ES-I3 (cell line): ENCODE measurements around the gene ACAP1.

Experiments
- H3K36me3 ChIP-seq: 2 replicates; pipeline ENCODE4 v1.6.1; 2013; ENCODE audit warnings: mild to moderate bottlenecking, low read length, control low read depth, moderate library complexity; ENCODE audit not compliant: insufficient read depth
- H3K4me1 ChIP-seq: 2 replicates; pipeline ENCODE4 v1.6.1; 2013; ENCODE audit warnings: mild to moderate bottlenecking, control low read depth, low read length; ENCODE audit not compliant: insufficient read depth
- H3K9ac ChIP-seq: 2 replicates; pipeline ENCODE4 v1.6.1; 2013; ENCODE audit warnings: low read depth, mild to moderate bottlenecking, low read length, moderate library complexity
- H3K9me3 ChIP-seq: 2 replicates; pipeline ENCODE4 v1.6.1; 2013; ENCODE audit warnings: mild to moderate bottlenecking, low read length, moderate library complexity; ENCODE audit not compliant: control insufficient read depth, insufficient read depth

Gene ACAP1

DNA sequence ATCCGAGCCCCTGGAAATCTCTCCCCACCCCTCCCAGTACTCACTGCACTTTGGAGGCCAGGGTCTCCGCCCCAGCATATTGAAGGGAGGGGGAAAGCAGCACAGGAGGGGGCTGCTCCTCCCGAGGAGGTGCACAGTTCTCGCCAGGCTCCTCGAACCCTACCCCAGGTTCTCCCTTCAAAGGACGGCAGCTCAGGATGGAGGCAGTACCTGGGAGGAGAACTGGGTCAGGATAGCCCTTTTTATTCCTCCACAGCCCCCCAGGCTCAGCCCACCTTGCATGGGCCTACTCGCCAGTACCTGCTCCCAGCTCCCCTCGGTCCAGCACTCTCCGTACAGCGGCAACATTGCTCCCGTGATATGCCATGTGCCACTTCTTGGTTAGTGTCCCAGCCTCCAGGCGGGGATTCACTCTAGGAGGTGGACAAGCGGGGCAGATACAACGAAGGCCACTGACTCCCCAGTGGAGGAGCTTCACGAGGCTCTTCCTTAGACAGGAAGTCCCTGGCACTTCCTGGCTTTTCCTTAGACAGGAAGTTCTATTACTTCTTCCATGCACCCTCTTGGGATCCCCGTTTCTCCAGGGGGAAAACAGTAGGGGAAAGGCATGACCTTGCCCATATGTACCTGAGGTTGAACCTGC is 19.0 kb upstream of the ACAP1 start:
- no peaks in the 10 kb centered on the region for H3K9me3 ChIP-seq
- no peak overlapping the region for H3K9ac ChIP-seq
- peaks cover 23% of the 10 kb centered on the region for H3K36me3 ChIP-seq
- H3K4me1 ChIP-seq: no peaks in the 10 kb centered on the region; the same call in 1 of the 2 replicates

DNA sequence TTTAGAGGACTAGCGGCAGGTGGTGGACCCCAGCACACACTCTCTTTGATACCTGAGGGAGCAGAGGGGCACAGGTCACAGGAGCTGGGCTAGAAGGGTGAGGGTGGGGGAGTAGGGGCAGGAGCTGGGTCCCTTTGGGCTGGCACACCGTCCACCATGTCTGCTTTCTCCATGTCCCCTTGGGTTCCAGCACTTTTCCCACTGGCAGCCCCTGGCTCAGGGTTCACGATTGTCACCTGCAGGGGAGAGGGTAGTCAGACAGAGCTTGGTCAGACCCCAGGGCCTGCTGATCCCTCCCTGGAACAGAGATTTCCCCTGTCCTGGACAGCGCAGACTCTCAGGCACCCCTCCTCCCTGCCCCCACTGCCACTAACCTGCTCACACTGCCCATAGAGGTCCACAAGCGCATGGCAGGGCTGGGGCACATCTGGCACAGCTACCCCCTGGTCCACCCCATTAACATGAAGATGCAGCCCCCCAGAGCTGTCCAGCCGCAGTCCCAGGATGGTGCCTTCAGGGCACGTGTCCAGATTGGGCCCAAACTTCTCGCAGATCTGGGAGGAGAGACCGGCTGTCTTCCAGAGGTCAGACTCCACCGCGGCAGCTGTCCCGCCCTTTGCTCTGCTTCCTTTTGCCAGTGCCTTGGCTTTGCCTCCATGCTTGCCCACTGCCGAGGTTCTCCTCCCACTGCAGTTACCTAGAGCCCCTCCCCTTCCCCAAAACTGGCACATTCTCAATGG is 18.0 kb upstream of the ACAP1 start:
- Histone ChIP-seq H3K4me1 (no peaks in the 10 kb centered on the region; the same call in 1 of the 2 replicates), H3K36me3 (peaks cover 23% of the 10 kb centered on the region), H3K9ac (no peak overlapping the region), H3K9me3 (no peaks in the 10 kb centered on the region)

DNA sequence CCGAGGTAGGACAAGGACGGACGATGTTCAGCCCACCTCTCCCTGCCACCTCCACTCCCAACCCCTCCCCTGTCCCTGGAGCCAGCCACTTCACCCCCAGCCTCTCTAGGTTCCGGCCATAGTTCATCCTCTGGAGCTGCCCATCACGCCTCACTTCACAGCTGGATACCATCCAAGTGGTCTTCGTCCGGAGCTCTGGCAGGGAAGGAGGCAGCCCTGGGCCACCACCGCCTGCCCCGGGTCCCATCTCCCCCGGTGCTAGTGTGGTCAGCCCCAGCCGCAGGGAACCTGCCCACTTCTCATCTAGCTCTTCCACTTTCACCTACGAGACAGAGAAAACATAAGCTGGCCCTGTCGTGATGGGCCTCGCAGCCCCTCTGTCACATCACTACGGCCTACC is 14.9 kb upstream of the ACAP1 start:
- H3K4me1 ChIP-seq: no peaks in the 10 kb centered on the region
- H3K9me3 ChIP-seq: no peaks in the 10 kb centered on the region
- H3K9ac ChIP-seq: no peak overlapping the region
- H3K36me3 ChIP-seq: peaks cover 37% of the 10 kb centered on the region

DNA sequence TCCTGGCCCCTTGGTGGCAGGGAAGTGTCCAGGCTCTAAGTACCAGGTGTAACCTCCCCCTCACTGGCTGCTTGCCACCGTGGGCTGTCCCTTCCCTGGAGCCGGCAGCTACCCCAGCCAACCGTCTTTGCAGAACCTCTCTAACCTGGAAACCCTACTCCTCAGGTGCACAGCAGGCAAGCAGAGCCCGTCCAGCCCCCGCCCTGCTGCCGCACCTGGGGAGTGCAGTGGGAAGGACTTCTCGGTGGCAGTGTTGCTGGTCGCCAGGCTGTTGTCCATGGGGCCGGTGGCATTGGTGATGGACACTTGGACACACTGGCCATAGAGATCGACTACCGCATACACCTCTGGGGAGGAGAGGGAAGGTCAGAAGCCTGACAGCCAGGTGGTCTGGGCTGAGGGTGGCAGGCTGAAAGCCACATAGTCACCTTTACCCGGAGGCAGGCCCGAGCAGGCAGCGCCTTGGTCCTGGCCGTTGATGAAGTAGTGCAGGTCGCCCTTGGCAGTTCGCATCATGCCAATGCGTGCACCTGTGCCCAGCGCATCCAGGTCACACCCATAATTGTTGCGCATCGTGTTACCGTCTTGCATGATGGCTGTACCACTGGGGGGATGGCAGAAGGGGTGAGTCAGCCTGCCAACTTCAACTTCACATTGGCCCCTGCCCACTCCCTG is 13.7 kb upstream of the ACAP1 start:
- Histone ChIP-seq H3K9ac (no peak overlapping the region), H3K4me1 (no peaks in the 10 kb centered on the region), H3K9me3 (no peaks in the 10 kb centered on the region), H3K36me3 (peaks cover 33% of the 10 kb centered on the region)

DNA sequence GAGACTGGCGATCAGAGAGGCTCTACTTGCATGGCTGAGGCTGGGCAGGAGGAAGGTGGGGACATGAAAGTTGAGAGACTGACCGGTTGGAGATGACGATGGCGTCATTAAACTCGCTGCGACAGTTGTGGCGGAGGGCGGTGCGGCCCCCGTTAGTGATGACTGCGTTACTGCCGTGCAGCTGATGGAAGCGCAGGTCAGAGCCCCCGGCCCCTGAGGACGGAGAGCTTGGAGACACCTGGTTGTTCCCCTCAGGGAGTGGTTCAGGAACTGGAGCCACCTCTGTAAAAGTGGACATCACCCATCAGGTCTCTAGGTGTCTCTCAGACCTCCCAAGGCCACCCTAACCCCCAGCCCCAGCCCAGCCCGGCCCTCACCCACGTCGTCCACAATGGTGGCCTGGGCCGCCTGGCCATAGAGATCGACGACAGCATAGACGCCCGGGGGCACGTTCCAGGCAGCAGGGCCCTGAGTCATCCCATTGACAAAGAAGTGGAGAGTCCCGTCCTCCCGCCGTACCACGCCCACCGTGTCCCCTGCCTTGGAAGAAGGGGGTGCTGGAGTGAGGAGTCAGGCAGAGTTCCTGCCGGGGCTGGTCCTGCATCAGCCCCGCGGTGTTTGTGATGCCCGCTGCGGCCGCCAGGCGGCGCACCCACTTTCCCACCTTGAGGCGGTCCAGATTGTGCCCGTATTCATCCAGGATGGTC is 12.4 kb upstream of the ACAP1 start:
- Histone ChIP-seq H3K36me3 (peaks cover 30% of the 10 kb centered on the region), H3K4me1 (peaks cover 4% of the 10 kb centered on the region), H3K9me3 (no peaks in the 10 kb centered on the region), H3K9ac (no peak overlapping the region)

DNA sequence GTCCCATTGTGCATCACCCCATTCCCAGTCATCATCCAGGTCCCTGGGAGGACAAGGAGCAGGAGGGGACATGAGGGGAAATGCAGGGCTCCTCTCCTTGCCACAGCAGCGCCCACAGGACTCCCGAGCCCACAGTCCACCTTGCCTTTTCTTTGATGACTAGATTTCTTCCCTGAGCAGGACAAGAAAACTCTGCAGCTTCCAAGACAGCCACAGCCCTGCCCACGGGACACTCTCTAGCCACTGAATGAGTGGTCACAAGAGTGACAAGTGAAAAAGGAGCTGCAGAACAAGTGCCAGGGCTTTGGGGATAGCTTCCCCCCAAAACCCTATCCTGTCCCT is 11.9 kb upstream of the ACAP1 start:
- peaks cover 30% of the 10 kb centered on the region for H3K36me3 ChIP-seq

DNA sequence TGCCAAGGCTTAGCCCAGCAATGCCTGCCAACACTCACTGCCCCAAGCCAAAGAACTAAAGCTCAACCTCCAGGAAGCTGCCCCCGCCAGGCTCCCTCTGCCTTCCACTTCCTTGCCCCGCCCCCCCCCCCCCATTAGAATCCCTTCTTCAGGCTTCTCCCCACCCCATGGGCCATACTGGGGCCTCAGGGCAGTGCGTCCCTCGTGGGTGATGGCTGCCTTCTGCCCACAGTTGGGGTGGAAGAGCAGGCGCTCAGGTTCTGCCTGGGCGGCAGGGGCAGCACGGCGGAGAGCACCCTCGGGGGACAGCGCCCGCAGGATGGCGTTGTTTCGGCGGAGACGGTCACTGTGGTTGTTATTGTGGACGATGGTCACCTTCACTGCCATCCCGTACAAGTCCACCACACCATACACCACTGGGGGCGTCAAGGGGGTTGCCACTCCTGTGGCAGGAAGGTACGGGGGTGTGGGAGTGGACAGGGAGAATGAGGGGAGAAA is 11.2 kb upstream of the ACAP1 start:
- Histone ChIP-seq H3K9me3 (no peaks in the 10 kb centered on the region), H3K4me1 (peaks cover 4% of the 10 kb centered on the region), H3K9ac (no peak overlapping the region), H3K36me3 (peaks cover 29% of the 10 kb centered on the region)

More for the DNA sequence above, 11.9 kb upstream of the ACAP1 start:
- H3K9ac ChIP-seq: no peak overlapping the region
- H3K9me3 ChIP-seq: no peaks in the 10 kb centered on the region
- H3K4me1 ChIP-seq: peaks cover 4% of the 10 kb centered on the region

DNA sequence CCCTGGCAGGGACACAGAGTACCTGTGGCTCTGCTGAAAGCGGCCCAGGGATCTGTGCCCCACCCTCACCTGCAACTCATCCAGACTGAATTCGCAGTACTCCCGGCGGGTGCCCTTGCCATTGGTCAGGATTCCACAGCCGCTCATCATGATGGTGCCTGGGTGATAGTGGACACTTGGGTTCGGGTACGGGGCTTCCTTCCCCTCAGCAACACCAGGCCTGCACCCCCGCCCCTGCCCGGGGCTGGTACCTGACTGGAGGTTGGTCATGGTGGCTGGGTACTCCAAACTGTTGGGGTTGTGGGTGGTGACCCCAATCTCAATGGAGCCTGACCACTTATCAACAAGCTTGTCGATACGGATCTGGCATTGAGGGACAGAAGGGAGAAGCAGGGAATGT is 10.1 kb upstream of the ACAP1 start:
- Histone ChIP-seq H3K9ac (no peak overlapping the region), H3K4me1 (peaks cover 4% of the 10 kb centered on the region), H3K9me3 (no peaks in the 10 kb centered on the region), H3K36me3 (peaks cover 21% of the 10 kb centered on the region)

DNA sequence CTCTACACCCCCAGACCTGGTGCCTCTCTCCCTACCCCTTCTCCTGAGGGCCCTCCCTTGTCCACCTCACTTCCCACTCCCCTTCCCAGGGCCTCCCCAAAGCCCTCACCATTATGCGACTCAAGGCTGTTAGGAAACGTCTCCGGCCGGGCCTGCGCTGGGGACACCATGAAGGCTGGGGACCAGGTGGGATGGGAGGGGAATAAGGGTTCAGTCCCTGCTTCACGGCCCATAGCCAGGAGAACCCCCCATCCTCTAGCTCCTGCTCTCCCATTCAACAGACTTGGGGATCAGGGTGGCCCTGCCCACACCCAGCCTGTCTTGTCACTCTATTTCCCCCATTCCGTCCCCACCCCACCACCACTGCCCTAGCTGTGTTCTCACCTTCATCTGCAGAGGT is 9.3 kb upstream of the ACAP1 start:
- no peaks in the 10 kb centered on the region for H3K9me3 ChIP-seq
- H3K9ac ChIP-seq: no peak overlapping the region
- peaks cover 4% of the 10 kb centered on the region for H3K4me1 ChIP-seq
- peaks cover 21% of the 10 kb centered on the region for H3K36me3 ChIP-seq

DNA sequence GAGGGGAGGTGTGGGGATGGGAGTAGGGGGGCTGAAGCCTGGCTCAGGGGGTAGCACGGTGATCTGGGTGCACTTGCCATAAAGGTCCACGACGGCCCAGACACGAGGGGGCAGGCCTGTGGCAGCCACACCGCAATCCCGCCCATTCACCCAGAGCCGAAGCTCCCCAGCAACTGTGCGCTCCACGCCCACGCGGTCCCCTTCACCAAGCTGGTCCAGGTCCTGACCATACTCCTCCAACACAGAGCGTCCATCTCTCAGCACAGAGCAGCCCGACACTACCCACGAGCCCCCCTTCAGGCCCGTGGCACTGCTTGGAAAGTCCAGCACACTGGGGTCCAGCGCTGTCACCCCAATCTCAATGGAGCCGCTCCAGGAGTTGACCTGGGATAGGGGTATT is 8.8 kb upstream of the ACAP1 start:
- no peaks in the 10 kb centered on the region for H3K9me3 ChIP-seq
- H3K4me1 ChIP-seq: peaks cover 4% of the 10 kb centered on the region
- H3K9ac ChIP-seq: no peak overlapping the region
- peaks cover 21% of the 10 kb centered on the region for H3K36me3 ChIP-seq

DNA sequence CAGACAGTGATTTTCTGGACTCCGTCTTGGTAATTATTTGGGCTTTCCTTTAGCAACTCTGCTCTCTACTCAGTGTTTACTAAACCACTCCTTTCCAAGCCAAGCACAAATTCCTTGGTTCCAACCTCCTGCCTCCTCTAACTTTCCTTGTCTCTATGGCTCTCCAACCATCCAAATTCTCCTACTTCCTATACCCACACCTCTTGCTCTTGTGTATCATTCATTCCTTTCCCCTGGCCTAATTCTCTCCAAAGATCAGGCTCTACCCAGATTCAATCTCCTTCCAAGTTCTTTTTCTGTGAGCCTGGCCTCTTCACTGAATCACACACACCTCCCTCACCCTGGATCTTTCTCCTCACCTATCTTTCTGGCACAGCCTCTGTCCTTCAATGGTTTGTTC is 8.3 kb upstream of the ACAP1 start:
- Histone ChIP-seq H3K36me3 (peaks cover 19% of the 10 kb centered on the region), H3K9me3 (no peaks in the 10 kb centered on the region), H3K4me1 (peaks cover 4% of the 10 kb centered on the region), H3K9ac (peak overlapping the region; percentile 64; the same call in 1 of the 2 replicates)

DNA sequence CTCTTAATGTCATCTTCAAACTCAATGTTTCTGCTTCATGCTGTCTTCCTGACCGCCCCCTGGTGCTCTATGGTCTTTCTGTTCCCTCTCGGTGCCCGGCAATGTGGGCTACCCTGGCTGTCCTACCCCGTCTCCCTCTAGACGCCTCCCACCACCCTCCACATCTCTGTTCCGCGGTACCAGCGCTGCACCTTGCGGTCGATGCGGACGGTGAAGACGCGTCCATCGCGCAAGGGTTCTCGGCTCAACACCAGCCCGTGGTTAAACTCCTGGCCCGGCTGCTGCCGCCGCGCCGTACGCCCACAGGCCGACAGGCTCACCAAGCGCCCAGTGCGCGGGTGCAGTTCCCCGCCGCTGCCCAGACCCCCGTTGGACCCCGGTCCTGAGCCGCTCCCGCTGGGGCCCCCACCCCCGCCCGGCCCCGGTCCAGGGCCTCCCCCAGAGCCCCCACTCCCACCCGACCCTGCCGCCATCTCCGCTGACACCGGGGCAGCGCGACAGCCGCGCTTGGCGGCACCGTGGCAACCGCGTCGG is 7.4 kb upstream of the ACAP1 start, which contains the start of gene NEURL4:
NEURL4 (minus strand) TSS at position 496 of the 534 bp plus-strand sequence; CDS start at position 473, 23 bp downstream.
- peaks cover 4% of the 10 kb centered on the region for H3K4me1 ChIP-seq
- peak within 1 kb of the TSS; percentile 83 for H3K9ac ChIP-seq
- H3K36me3 ChIP-seq: peaks cover 12% of the 10 kb centered on the region; the same call in 1 of the 2 replicates
- H3K9me3 ChIP-seq: no peaks in the 10 kb centered on the region

DNA sequence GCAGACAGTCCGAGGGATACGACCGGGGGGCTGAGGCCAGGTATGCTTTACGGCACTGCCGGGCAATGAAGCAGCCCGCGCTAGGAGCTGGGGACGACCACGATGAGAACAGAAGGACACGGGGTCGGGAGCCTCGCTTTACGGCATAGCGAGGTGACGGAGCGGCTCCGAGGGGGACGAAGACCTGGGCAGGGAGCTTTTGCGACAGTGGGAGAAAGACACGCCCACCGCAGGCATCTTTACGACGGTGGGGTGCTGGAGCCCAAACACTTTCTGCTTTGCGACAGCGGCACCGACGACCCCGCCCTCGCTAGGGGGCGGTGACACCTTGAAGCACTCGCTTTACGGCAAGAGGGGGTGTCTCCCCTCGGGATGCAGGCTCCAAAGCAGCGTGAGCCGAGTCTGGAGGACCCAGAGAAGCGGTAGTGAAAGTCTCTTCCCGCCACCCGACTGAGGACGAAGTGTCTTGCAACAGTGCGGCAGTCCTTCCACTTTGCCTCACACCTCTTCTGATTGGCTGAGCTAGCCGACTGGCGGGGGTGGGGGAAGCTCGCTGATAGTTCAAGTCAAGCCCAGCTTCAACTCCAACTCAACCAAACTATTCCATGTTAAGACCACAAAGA is 6.8 kb upstream of the ACAP1 start:
- Histone ChIP-seq H3K4me1 (peaks cover 4% of the 10 kb centered on the region), H3K36me3 (peaks cover 12% of the 10 kb centered on the region; the same call in 1 of the 2 replicates), H3K9me3 (no peaks in the 10 kb centered on the region), H3K9ac (peak overlapping the region; percentile 83)
